ENCODE data around the gene TTLL3. TPM values are rescaled to one million over a fixed set of nuclear protein-coding genes. Genes with fewer than 3 reads are reported as not detected.

The TTLL3 gene
- total and polyA plus RNA-seq, 2 of the 8 experiments (the other 6 are each of a cell fraction or from before 2014, with no cell fraction given): 5.9 to 8.9 TPM

DNA sequence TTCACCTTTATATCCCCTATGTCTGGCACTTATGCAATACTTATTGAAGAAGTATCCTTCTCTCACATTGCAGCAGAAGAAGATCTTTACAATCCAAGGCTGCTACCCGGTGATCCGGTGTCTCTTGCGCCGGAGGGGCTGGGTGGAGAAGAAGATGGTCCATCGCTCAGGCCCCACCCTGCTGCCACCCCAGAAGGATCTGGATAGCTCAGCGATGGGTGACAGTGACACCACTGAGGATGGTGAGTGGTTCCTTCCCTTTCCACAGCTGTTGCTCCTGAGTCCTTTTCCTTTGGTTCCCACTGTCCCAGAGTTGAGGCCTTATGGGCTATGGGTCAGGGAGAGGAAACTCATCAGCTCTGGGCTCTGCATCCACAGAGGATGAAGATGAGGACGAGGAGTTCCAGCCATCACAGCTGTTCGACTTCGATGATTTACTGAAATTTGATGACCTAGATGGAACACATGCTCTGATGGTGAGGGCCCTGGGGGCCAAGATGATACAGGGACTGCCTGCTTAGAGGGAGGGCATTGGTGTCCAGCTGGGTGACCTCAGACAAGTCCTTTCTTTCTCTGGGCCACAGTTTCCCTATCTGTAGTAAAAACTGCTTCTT lies 2.9 kb downstream of the TTLL3 start (continued):
- TF ChIP-seq SP2 (IDR thresholded peaks at IDR 0.05; ENCODE audit: low read length): no peak
- TF ChIP-seq KDM1A (IDR thresholded peaks at IDR 0.05; ENCODE audit: borderline replicate concordance, low read length): no peak
- TF ChIP-seq POU5F1 (IDR thresholded peaks at IDR 0.05; ENCODE audit: low read depth, low read length): no peak
- TF ChIP-seq TAF7 (optimal IDR thresholded peaks at IDR 0.05; ENCODE audit: borderline replicate concordance, low read depth, low read length): no peak
- TF ChIP-seq CHD1 (IDR thresholded peaks at IDR 0.05; ENCODE audit: low read depth, low read length): no peak
- TF ChIP-seq, protein P1, sequence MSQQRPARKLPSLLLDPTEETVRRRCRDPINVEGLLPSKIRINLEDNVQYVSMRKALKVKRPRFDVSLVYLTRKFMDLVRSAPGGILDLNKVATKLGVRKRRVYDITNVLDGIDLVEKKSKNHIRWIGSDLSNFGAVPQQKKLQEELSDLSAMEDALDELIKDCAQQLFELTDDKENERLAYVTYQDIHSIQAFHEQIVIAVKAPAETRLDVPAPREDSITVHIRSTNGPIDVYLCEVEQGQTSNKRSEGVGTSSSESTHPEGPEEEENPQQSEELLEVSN (IDR thresholded peaks at IDR 0.05): no peak
- no peak for TF ChIP-seq PHF8 (conservative IDR thresholded peaks at IDR 0.05; ENCODE audit: low read depth, low read length)
- TF ChIP-seq SIN3A (conservative IDR thresholded peaks at IDR 0.05 in 1 of 2, IDR thresholded peaks at IDR 0.05 in 1 of 2; ENCODE audit: low read depth in 1 of 2, low read length in 2 of 2): no peak
- no peak for TF ChIP-seq EP300 (IDR thresholded peaks at IDR 0.05; ENCODE audit: borderline replicate concordance in 1 of 2, low read depth in 2 of 2, low read length in 2 of 2)

All from H1 (cell line).